Neural crest cell (in vitro differentiated cells): ENCODE data around the gene HAT1. TPM values are rescaled to one million over a fixed set of nuclear protein-coding genes. Genes with fewer than 3 reads are reported as not detected.
"Not testable (repeated sequence)": the region's sequence is repeated elsewhere in the genome, so short reads cannot be mapped to it uniquely, and the experiment has no call there.

Experiments
- DNase-seq: peaks from one replicate; pipeline ENCODE4 v3.0.0; 2021; ENCODE audit warnings: low read depth, mixed read lengths, low spot score
- H3K27ac Mint-ChIP-seq: one replicate; pipeline ENCODE4 v1.8.0; 2021; ENCODE audit warnings: mild to moderate bottlenecking, mixed read lengths; ENCODE audit not compliant: unreplicated experiment
- H3K27me3 Mint-ChIP-seq: 2 replicates; pipeline ENCODE4 v1.8.0; 2021; ENCODE audit warnings: low read depth, mild to moderate bottlenecking, mixed read lengths
- H3K36me3 Mint-ChIP-seq: 2 replicates; pipeline ENCODE4 v1.8.0; 2021; ENCODE audit warnings: low read depth, mild to moderate bottlenecking, mixed read lengths
- H3K4me1 Mint-ChIP-seq: 2 replicates; pipeline ENCODE4 v1.8.0; 2021; ENCODE audit warnings: mixed read lengths
- H3K4me3 Mint-ChIP-seq: one replicate; pipeline ENCODE4 v1.8.0; 2021; ENCODE audit warnings: mild to moderate bottlenecking, mixed read lengths
- H3K9me3 Mint-ChIP-seq: 2 replicates; pipeline ENCODE4 v1.8.0; 2021; ENCODE audit warnings: mixed read lengths
- CTCF ChIP-seq: fragments of 200-600 bp; sonication (generic); conservative IDR thresholded peaks from 2 replicates; pipeline ENCODE4 v1.5.0; 2021; ENCODE audit warnings: antibody characterized with exemption, mild to moderate bottlenecking
- total RNA-seq: library from RNA; stranded (reverse); gene quantifications from 2 replicates; pipeline ENCODE4 v1.2.1, GENCODE V29; 2021

HAT1 gene
- total RNA-seq, 1 donor from 2014 or later: 70.8 TPM

- DNase-seq: no peak
- no peak for TF ChIP-seq CTCF
- H3K4me3 Mint-ChIP-seq: no peak overlapping the region
- H3K36me3 Mint-ChIP-seq: peaks cover 12% of the 10 kb centered on the region
- H3K9me3 Mint-ChIP-seq: no peaks in the 10 kb centered on the region
- no peak overlapping the region for H3K27ac Mint-ChIP-seq
- peaks cover 30% of the 10 kb centered on the region for H3K4me1 Mint-ChIP-seq
- no peaks in the 10 kb centered on the region for H3K27me3 Mint-ChIP-seq
These were observed 44.4 kb downstream of the HAT1 start for GRCh38 chr2:171966688-171967087.

GRCh38 chr2:171968509-171968908 lies 46.2 kb downstream of the HAT1 start:
- no peak overlapping the region for H3K27ac Mint-ChIP-seq
- peaks cover 30% of the 10 kb centered on the region for H3K4me1 Mint-ChIP-seq
- H3K27me3 Mint-ChIP-seq: no peaks in the 10 kb centered on the region
- peaks cover 20% of the 10 kb centered on the region for H3K36me3 Mint-ChIP-seq
- no peak for TF ChIP-seq CTCF
- no peaks in the 10 kb centered on the region for H3K9me3 Mint-ChIP-seq
- H3K4me3 Mint-ChIP-seq: no peak overlapping the region
- DNase-seq: no peak

GRCh38 chr2:171972329-171972982 lies 50.2 kb downstream of the HAT1 start:
- Mint-ChIP-seq H3K27me3 (no peaks in the 10 kb centered on the region), H3K9me3 (peaks cover 2% of the 10 kb centered on the region), H3K36me3 (peaks cover 24% of the 10 kb centered on the region), H3K4me3 (no peak overlapping the region), H3K27ac (no peak overlapping the region), H3K4me1 (peaks cover 5% of the 10 kb centered on the region)
- DNase-seq: no peak
- no peak for TF ChIP-seq CTCF

GRCh38 chr2:171979103-171979502 lies 56.8 kb downstream of the HAT1 start:
- H3K27ac Mint-ChIP-seq: no peak overlapping the region
- TF ChIP-seq CTCF: no peak
- H3K4me3 Mint-ChIP-seq: no peak overlapping the region
- no peaks in the 10 kb centered on the region for H3K27me3 Mint-ChIP-seq
- peaks cover 5% of the 10 kb centered on the region for H3K9me3 Mint-ChIP-seq
- DNase-seq: no peak
- peaks cover 30% of the 10 kb centered on the region for H3K36me3 Mint-ChIP-seq
- no peaks in the 10 kb centered on the region for H3K4me1 Mint-ChIP-seq

GRCh38 chr2:171983924-171984323 lies 61.7 kb downstream of the HAT1 start:
- not testable (repeated sequence) for H3K4me1 Mint-ChIP-seq, DNase-seq, H3K27me3 Mint-ChIP-seq, H3K27ac Mint-ChIP-seq, H3K4me3 Mint-ChIP-seq, H3K9me3 Mint-ChIP-seq
- H3K36me3 Mint-ChIP-seq: peaks cover 14% of the 10 kb centered on the region

- no peak overlapping the region for H3K4me3 Mint-ChIP-seq
- H3K27ac Mint-ChIP-seq: no peak overlapping the region
- no peak for TF ChIP-seq CTCF
- H3K36me3 Mint-ChIP-seq: peaks cover 10% of the 10 kb centered on the region
- no peaks in the 10 kb centered on the region for H3K4me1 Mint-ChIP-seq
- peaks cover 3% of the 10 kb centered on the region for H3K9me3 Mint-ChIP-seq
- no peaks in the 10 kb centered on the region for H3K27me3 Mint-ChIP-seq
- no peak for DNase-seq
These were observed 62.8 kb downstream of the HAT1 start for GRCh38 chr2:171985076-171985475.
